ENCODE measurements around the gene DUSP16.

The DUSP16 gene

GRCh38 chr12:12428961-12429657 is 133.6 kb downstream of the DUSP16 start:
- DNase-seq, result no peak

DNA sequence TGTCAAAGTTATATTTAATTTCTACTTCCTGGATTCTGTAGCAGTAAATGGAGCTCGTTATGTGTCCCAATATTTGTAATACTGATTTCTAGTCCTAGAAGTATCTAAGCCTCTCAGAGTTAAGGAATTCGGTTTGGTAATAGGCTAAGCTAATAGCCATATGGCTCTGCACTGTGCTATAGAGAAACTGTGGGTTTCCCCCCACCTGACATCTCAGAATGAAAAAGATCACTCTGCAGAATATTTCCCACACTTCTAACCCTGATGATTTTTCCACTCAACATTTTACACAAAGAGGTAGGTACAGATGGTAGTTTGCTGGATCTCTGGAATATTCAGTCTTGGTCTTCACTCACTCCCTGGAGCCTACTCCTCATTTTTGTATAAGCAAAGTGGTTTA is 134.6 kb downstream of the DUSP16 start:
- no peak for DNase-seq

DNA sequence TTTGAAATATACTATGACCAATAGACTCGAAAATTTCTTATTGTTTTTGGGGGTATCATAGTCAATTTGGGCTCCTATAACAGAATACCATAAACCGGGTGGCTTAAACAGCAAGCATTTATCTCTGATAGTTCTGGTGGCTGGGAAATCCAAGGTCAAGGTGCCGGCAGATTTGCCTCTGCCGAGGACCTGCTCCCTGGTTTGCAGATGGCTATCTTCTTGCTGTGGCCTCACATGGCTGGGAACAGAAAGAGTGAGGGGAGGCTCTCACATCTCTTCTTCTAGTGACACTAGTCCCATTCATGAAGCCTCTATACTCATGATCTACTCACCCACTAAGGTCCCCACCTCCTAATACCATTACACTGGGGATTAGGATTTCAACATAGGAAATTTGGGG is 135.1 kb downstream of the DUSP16 start:
- no peak for DNase-seq

- DNase-seq, result no peak
These were observed 137.0 kb downstream of the DUSP16 start for GRCh38 chr12:12425616-12426015.

DNA sequence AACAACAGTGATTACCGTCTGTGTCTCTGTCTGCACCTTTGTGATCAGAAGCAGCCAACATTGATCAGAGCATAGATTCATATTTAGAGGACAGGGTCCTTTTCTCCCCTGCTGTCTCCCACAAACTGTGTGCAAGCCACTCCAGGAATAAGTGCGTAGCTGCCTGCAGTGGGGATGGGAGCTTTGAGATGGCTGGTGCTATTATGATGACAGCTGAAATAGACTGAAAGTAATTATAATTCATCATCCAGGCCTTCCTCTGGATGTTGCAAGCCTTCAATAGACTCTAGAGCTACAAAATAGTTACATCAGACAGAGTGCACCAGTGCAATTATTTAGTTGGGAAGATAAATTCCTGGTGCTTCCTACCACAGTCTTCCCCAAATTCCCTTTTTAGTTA is 137.7 kb downstream of the DUSP16 start:
- no peak for DNase-seq
